Upper lobe of right lung (tissue), 1 donor: Measurements from ENCODE around the gene DUSP18. TPM values are rescaled to one million over a fixed set of nuclear protein-coding genes. Genes with fewer than 3 reads are reported as not detected.

ENCODE experiments used
- ATAC-seq: fragments of 200-7000 bp; cut with Tn5 transposase; one replicate; pipeline ENCODE4 v1.9.1; 2020; ENCODE audit warnings: mild to moderate bottlenecking, moderate library complexity
- DNase-seq: peaks from one replicate; pipeline ENCODE4 v3.0.0-alpha.2; 2020
- H3K27ac ChIP-seq: fragments of 200-600 bp; one replicate; pipeline ENCODE4 v1.8.0; 2022
- H3K27me3 ChIP-seq: fragments of 200-600 bp; one replicate; pipeline ENCODE4 v1.8.0; 2022; ENCODE audit warnings: mild to moderate bottlenecking
- H3K36me3 ChIP-seq: fragments of 200-600 bp; one replicate; pipeline ENCODE4 v1.8.0; 2022
- H3K4me1 ChIP-seq: fragments of 200-600 bp; one replicate; pipeline ENCODE4 v1.8.0; 2022
- H3K4me3 ChIP-seq: fragments of 200-600 bp; one replicate; pipeline ENCODE4 v1.8.0; 2022; ENCODE audit warnings: mild to moderate bottlenecking
- H3K9me3 ChIP-seq: fragments of 200-600 bp; one replicate; pipeline ENCODE4 v1.8.0; 2022
- intact Hi-C: fragments of 100-400 bp; cut with DNase I; formaldehyde crosslinking; loops from one replicate; pipeline ENCODE4 v1.11.0; 2022
- total RNA-seq: library from RNA; stranded (reverse); fragmentation: NEBNext Ultra II Directional; extraction: Animal tissue kit (Norgen Biotek cat#: 25700); gene quantifications from one replicate; pipeline ENCODE4 v1.2.1, GENCODE V29; 2021
- TF ChIP-seq, protein P1 (sequence below): fragments of 200-600 bp; IDR thresholded peaks from one replicate; pipeline ENCODE4 v1.8.0; 2022; ENCODE audit warnings: antibody characterized with exemption
- donor health status: DM: no; HTN: yes; CAD: no; lungs with severe emphysema.

Gene DUSP18
- total RNA-seq, 1 donor from 2014 or later: 19.3 TPM

GRCh38 chr22:30614268-30614667, 53.4 kb downstream of the DUSP18 start:
- Histone ChIP-seq H3K4me3 (no peak overlapping the region), H3K36me3 (peaks cover 7% of the 10 kb centered on the region), H3K4me1 (peaks cover 8% of the 10 kb centered on the region), H3K9me3 (no peaks in the 10 kb centered on the region), H3K27me3 (no peaks in the 10 kb centered on the region), H3K27ac (no peak overlapping the region)
- intact Hi-C loops: no loop called here
- TF ChIP-seq, protein P1, sequence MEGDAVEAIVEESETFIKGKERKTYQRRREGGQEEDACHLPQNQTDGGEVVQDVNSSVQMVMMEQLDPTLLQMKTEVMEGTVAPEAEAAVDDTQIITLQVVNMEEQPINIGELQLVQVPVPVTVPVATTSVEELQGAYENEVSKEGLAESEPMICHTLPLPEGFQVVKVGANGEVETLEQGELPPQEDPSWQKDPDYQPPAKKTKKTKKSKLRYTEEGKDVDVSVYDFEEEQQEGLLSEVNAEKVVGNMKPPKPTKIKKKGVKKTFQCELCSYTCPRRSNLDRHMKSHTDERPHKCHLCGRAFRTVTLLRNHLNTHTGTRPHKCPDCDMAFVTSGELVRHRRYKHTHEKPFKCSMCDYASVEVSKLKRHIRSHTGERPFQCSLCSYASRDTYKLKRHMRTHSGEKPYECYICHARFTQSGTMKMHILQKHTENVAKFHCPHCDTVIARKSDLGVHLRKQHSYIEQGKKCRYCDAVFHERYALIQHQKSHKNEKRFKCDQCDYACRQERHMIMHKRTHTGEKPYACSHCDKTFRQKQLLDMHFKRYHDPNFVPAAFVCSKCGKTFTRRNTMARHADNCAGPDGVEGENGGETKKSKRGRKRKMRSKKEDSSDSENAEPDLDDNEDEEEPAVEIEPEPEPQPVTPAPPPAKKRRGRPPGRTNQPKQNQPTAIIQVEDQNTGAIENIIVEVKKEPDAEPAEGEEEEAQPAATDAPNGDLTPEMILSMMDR: no peak
- no peak for ATAC-seq
- no peak for DNase-seq

GRCh38 chr22:30612789-30613188, 54.9 kb downstream of the DUSP18 start:
- no peak overlapping the region for H3K27ac ChIP-seq
- ATAC-seq (no peak), DNase-seq (no peak)
- intact Hi-C loops: no loop called here
- H3K4me1 ChIP-seq: peaks cover 21% of the 10 kb centered on the region
- H3K27me3 ChIP-seq: no peaks in the 10 kb centered on the region
- TF ChIP-seq, protein P1: no peak
- H3K36me3 ChIP-seq: peaks cover 7% of the 10 kb centered on the region
- H3K9me3 ChIP-seq: no peaks in the 10 kb centered on the region
- no peak overlapping the region for H3K4me3 ChIP-seq

Other genes starting within 250 kb of the DUSP18 start
- 11.3 TPM for gene MTFP1, start 242.1 kb downstream of the DUSP18 start, total RNA-seq
- gene SEC14L3, start 195.9 kb downstream of the DUSP18 start, total RNA-seq: not detected
- gene SEC14L4, start 162.2 kb downstream of the DUSP18 start, total RNA-seq: 16.8 TPM
- gene SEC14L6, start 121.1 kb downstream of the DUSP18 start, total RNA-seq: 17.2 TPM
- gene GAL3ST1, start 93.2 kb downstream of the DUSP18 start, total RNA-seq: 2.5 TPM
- gene PES1, start 76.0 kb downstream of the DUSP18 start, total RNA-seq: 46.5 TPM
- gene TCN2, start 60.7 kb downstream of the DUSP18 start, total RNA-seq: 43.4 TPM
- 2.9 TPM for gene SLC35E4, start 32.1 kb downstream of the DUSP18 start, total RNA-seq
- gene OSBP2, start 27.0 kb upstream of the DUSP18 start, total RNA-seq: 6.0 TPM